ENCODE data around the gene DNM1. TPM values are rescaled to one million over a fixed set of nuclear protein-coding genes. Genes with fewer than 3 reads are reported as not detected.
A peak's percentile ranks its signal among the peaks of the same experiment; 100 is the strongest.
"Not testable (repeated sequence)": the region's sequence is repeated elsewhere in the genome, so short reads cannot be mapped to it uniquely, and the experiment has no call there.

Gene DNM1
- total RNA-seq, 1 donor from 2014 or later: 24.1 TPM

DNA sequence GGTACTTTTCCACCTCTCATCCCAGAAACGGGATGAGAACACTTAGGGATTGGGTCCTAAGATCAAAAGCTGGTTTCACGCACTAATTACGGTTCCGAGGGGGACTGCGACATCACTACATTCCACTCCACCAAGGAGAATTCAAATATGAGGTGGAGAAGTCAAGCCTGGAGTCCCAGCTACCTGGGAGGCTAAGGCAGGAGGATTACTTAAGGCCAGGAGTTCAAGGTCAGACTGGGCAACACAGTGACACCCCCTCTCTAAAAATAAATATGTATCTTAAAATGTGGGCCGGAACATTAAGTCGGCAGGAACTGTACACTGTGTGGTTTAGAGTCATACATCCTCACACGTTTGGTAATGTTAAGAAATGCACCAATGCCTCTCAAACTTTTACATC, 71.1 kb downstream of the DNM1 start:
- no peak for DNase-seq (ENCODE audit: low spot score)

DNA sequence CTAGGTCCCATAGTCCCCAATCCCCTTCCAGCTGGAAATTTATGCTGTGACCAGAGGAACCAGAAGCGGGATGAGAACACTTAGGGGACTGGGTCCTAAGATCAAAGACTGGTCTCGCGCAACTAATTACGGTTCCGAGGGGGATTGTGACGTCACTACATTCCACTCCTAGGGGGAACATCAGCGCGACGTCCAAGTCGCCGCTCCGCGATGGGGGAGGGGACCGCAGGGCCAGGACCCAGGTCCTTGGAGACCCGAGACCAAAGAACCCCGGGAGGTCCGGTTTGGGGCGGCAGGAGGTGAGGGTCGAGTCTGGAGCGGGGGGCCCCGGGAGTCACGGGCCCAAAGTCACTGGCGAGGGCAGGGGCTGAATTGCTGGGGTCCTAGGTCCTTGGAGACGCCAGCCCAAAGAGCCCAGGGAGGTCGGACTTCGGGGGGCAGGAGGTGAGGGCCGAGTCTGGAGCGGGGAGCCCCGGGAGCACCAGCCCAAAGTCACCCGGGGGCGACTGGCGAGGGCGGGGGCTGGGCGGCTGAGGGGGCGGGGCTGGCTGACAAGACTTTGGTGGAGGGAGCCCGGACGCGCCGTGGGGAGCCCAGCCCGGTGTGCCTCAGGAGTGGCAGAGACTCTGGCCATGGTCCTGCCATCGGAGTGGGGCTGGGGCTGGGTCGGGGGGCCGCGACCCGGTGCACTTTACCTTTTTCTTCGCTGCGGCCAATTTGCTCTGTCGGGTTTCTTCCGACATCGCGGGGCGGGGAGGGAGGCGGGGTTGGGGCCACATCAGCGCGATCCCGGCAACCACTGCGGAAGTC, 72.2 kb downstream of the DNM1 start, which contains the start of gene GOLGA2:
GOLGA2 (minus strand) TSS at position 810 of the 810 bp plus-strand sequence; CDS start at position 779, 31 bp downstream.
- no peak for DNase-seq (ENCODE audit: low spot score)

DNA sequence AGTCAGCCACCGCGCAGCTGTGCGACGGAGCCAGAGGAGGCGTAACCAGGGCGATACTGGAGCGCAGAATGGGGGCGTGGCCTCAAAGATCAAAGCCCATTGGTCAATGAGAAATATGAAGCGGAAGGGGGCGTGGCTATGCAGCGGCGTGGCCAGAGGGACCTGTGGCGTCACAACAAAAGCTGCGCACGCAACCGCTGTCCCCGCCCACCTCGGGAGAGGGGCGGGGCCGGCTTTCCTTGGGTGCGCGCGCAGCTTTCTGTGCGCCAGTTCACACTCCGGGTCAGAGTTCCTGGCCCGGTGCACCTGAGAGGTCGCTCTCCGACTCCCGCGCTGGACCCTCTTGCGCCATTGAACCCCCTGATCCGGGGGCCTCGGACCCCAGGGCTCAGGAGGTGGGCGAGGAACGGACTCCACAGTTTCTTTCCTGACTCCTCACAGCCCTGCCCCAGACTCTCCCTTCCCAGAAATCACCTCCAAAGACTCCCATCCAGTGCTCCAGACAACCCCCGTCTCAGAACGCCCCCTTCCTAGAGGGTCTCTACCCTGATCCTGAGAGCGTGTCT, 72.9 kb downstream of the DNM1 start, which contains the start of gene SWI5:
SWI5 (plus strand) TSS at position 269 of the 566 bp plus-strand sequence.
- DNase-seq (ENCODE audit: low spot score): peak; percentile 100

DNA sequence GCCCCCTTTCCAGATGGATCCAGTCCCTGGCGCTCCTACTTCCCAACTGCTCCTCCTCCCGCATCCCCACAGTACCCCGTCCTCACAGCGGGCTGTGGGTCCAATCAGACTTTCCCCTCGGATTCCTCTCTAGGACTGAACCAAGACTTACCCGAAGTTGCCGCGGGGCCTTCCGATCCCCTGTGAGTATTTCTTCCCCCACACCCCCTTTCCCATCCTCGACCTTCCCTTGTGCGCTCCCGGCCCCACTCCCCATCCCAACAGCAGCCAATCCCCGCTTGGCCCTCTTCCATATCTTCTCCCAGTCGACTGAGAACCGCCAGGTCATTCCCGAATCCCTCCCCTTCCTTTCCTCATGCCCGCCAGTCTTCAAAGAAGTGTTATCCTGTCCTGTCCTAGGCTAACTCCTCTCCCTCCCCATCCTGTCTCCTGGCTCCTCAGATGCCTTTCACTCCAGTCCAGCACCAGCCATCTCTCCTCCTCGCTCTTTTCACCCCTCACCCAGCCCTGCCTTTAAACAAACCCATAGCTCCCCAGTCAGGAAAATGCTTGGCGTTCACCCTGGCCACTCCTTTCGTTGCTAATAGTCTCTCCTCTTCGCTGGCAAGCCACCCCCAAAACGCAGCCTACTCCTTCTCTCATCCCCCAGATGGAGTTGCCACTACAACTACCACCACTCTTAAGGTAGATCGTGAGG, 73.5 kb downstream of the DNM1 start:
- DNase-seq (ENCODE audit: low spot score): no peak

DNA sequence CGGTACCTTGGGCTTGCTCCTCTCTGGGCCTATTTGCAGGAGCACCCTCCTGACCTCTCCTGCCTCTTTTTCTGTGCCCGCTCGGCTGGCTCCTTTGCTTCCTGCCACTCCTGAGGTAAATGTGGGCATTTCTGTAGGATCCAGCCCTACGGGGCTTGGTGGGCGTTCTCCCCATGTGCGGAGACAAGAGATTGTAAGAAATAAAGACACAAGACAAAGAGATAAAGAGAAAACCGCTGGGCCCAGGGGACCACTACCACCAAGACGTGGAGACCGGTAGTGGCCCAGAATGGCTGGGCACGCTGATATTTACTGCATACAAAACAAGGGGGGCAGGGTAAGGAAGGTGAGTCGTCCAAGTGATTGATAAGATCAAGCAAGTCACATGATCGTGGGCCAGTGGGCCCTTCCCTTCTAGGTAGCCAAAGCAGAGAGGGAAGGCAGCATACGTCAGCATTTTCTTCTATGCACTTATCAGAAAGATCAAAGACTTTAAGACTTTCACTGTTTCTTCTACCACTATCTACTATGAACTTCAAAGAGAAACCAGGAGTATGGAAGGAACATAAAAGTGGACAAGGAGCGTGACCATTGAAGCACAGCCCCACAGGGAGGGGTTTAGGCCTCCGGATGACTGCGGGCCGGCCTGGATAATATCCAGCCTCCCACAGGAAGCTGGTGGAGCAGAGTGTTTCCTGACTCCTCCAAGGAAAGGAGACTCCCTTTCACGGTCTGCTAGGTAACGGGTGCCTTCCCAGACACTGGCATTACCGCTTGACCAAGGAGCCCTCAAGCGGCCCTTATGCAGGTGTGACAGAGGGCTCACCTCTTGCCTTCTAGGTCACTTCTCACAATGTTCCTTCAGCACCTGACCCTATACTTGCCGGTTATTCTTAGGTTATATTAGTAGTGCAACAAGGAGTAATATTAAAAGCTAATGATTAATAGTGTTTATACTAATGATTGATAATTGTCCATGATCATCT, 76.2 kb downstream of the DNM1 start:
- not testable (repeated sequence) for DNase-seq (ENCODE audit: low spot score)

DNA sequence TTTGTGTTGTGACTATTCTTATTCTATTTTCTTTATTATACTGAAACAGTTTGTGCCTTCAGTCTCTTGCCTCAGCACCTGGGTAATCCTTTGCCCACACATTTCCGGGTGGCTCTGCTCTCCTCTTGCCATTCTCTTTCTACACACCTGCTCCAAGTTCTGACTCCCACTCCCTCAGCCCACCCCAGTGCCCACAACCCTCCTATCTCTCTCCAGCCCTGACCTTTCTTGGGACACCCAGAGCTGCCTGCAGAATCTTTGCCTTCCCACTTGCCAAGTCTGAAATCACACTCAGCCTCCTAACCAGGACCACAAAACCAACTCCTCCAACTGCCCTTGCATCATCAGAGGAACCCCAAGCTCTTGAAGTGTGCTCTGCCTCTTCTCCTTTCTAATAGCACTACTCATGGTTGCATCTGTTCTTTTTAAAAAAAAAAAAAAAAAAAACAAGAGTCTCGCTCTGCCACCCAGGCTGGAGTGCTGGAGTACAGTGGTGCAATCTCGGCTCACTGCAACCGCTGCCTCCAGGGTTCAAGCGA, 77.0 kb downstream of the DNM1 start:
- no peak for DNase-seq (ENCODE audit: low spot score)

DNA sequence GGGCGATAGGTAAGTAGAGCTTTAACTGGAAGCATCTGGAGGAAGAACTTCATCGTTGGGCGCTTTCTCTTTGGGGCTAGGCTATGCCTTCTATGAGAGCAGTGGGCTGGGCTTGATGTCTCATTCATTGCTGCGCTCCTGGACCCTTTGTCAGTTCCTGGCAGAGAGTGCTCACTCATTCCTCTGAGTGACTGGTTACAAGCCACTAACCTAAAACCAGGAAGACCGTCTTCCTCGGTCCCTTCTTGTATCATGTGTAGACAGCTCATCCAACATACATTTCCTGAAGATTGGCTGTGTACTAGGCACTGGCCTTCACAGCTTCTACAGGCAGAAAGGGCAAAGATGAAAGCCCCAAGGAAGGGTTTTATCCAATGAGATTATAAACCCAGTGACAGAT, 79.3 kb downstream of the DNM1 start:
- DNase-seq (ENCODE audit: low spot score): no peak

DNA sequence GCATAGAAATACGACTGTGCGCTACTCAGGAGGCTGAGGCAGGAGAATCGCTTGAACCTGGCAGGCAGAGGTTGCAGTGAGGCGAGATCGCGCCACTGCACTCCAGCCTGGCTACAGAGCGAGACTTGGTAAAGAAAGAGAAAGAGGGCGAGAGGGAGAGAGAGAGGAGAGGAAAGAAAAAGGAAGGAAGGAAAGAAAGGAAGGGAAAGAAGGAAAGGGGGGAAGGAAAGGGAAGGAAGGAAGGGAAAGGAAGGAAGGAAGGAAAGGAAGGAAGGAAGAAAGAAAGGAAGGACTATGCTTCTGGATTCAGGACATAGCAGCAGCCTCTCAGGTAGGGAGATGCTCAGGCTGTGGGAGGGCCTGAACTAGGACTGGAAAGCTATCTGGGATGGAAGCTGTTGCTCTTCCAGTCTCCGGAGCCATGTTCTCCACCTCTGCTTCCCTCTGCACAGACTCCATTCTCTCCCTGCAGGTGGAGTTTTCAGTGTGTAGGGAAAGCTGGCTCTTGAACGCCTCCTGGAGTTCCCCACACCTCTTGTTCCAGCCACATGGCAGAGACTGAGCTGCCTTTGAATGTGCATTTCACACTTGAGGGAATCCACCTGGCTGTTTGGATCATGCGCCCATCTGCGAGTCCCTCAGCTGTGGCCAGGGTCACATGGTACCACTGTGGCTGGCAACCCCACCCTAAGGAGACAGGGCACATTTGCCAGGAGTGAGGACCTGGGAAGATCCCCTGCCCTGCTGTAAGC, 82.0 kb downstream of the DNM1 start:
- no peak for DNase-seq (ENCODE audit: low spot score)

DNA sequence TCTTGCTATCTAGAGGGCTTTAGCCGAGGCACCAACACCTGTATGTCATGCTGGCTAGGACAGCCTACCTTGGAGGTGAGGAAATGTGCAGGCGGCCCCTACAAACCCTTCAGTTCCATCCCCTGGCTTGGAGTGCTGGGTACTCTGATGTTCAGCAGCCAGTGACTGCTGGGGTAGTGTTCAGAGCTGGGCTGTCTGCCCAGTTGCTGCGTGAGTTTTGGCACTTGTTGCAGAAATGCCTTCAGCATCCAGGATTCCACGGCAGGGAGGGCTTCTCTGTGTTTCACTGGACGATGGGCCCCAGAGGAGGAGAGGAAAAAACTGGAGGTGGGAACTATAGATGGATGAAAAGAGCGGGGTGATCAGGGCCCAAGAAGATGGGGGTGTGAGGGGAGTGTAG, 83.3 kb downstream of the DNM1 start:
- DNase-seq (ENCODE audit: low spot score): no peak

DNA sequence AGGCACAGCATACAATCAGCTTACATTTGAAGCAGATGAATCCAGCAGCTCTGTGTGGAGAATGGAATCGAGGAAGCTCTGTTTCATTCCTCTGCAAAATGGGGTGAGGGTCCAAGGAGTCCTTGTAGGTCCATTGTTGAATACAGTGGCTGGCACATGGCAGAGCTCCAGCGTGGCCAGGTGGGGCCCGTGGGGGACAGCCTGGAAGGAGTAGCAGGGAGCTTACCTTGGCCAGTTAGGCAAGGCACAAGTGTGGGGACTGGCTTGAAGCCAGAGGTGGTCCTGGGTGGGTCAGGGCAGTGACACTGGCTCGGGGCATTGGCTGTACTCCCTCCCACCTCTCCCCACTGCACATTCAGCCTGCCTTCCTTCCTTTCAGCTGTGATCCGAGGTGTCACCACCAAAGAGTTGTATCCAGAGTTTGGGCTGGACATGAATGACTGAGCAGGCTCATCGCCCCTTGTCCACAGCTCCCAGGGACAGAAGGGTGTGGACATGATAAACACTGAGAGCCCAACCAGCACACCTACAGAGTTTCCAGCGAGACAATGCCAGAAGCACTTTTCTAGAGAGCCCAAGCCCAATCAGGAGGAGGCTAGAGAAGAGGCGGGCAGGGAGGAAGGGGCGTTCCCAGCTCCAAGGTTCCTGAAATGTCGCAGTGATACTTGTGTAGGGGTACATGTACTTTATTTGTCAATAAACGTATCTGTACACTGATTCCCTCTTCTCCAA, 85.3 kb downstream of the DNM1 start:
- DNase-seq (ENCODE audit: low spot score): no peak

DNA sequence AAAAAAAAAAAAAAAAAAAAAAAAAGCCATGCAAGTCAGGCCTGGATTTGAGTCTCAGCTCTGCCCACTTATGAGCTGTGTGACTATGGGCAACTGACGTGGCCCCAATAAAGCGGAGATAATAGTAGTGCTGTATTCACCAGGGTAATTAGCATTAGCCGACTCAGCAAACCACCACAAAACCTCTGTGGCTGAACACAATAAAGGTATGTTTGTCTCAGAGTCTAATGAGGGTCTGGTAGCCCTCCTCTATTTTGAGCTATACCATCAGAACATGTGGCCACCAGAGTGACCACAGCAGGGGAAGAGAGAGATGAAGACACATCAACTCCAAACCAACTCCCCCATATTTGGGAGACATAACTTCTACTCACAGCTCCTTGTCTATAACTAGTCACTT, 88.8 kb downstream of the DNM1 start:
- no peak for DNase-seq (ENCODE audit: low spot score)

DNA sequence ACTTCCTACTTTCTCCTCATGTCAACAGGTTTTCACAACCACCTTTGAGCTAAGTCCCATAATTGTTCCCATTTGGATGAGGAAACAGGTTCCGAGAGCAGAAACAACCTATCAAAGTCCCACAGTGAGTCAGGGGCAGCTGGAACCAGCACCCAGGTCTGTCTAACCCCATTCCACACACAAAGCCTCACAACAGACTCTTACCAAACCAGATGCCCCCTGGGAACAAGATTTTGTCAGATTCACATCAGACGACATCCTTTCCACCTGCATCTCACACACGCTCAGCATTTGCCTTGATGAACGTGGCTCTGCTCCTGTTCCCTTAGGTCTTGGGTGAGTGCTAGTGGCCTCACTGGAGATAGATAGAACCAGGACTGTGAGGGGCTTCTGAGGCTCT, 89.9 kb downstream of the DNM1 start:
- no peak for DNase-seq (ENCODE audit: low spot score)

DNA sequence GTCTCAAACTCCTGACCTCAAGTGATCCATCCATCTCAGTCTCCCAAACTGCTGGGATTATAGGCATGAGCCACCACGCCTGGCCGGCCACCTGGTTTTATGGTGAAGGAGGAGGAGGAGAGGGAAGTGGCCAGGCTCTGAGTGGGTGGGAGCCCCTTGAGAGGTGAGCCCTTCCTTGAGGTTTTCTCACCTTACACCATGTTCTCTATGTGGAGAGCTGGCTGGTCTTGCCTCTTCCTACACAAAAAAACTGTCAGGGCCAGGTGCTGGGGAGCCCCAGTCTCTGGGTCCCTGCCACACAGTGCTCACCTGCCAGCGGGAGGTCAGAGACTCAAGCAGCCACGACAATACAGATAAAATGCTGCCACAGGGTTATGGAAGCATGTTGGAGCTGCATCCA, 91.0 kb downstream of the DNM1 start:
- DNase-seq (ENCODE audit: low spot score): no peak

DNA sequence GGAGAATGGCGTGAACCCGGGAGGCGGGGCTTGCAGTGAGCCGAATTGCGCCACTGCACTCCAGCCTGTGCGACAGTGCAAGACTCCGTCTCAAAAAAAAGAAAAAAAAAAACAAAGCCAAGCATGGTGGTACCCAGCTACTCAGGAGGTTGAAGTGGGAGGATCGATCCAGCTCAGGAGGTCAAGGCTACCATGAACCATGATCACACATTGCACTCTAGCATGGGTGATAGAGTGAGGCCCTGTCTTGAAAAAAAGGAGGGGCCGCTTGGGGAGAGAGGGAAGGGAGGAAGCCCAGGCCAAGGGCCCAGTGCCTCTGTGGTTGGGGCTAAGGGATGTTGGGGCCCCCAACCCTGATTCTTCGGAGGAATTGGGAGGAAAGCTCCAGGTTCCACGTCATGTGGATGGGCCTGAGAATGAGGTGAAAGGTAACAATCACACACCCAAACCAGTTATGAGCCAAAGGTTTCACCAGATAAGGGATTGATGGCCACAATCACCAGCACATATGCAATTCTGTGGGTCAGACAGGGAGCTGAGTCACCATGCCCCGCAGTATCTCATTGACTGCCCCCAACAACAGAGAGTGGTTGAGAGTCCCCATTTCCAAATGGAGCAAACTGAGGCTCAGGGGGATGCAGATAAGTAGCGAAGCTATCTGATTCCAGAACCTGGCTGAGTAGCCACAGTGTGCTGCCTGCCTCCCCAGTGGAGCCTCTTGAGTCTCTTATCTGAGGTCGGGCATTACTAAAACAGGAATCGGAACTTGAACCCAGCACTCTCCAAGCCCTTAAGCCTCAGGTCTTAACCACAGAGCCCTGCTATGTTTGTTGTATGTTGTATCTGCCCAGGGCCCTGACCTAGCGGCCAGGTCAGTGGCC, 93.4 kb downstream of the DNM1 start:
- DNase-seq (ENCODE audit: low spot score): no peak

DNA sequence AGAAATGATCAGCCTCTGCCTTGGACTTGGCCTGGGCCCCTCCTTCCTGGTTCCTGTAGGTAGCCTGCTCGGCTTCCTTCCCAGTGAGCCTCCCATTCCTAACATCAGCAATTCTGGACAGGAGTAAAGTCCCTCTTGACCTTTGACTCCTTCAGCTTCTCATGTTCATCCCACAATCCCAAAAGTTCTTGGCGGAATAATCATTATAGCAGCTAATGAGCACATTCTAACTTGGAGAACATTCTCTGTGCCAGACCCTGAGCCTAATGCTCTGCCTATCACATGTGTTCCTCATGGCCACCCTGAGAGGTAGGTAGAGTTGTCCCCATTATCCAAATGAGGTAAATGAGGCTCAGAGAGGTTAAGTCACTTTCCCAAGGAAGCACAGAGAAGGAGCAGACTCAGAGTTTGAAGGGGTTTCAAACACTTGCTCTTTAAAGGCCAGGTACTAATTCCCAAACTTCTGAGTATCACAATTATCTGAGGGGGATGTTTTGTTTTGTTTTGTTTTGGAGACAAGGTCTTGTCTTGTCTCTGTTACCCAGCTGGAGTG, 94.1 kb downstream of the DNM1 start:
- no peak for DNase-seq (ENCODE audit: low spot score)

DNA sequence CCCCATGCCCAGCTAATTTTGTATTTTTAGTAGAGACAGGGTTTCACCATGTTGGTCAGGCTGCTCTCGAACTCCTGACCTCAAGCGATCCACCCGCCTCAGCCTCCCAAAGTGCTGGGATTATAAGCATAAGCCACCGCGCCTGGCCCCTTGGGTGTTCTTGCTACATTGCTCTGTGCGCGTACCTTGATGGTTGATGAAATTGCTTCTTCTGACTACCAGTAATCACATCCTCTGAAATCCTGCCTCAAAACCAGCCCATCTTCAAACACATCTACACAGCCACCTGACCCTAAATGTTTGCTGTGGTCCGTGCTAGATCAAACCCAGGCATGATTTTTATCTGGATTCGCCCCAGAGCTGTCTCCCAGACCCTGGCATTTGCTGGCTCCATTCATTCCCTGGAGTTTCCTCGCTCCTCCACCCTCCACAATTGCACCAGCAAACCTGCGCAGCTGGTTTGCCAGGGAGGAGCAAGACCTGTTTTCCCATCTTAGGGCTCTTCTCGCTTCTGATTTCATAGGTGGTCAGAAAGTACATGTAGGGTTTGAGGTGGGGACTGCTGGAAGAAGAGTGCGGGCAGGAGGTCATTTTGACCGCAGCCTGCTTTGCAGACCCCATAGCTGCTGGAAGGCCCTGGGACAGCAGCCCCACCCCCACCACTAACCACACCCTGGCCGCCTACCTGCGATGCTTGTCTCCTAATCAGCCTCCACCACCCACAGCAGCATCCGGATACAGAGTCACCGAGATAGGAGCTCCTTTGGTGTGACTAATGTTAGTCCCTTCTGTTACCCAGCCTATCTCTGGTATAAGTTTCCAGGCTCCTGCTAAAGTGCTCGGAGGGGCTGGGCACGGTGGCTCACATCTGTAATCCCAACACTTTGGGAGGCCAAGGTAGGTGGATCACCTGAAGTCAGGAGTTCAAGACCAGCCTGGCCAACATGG, 95.6 kb downstream of the DNM1 start:
- no peak for DNase-seq (ENCODE audit: low spot score)
